ENCODE data around the gene LINC00237.

GRCh38 chr20:21106171-21107017 is at the start of gene LINC00237:
- TF ChIP-seq CTCF (IDR thresholded peaks at IDR 0.05), result no peak
- no peak for TF ChIP-seq EZH2 (IDR thresholded peaks at IDR 0.05; ENCODE audit: borderline replicate concordance, insufficient read depth, low read depth, low read length, poor library complexity, severe bottlenecking)

All from B cell (primary cell).